GM23248 (cell line): ENCODE measurements around the gene LGALS3BP. TPM values are rescaled to one million over a fixed set of nuclear protein-coding genes. Genes with fewer than 3 reads are reported as not detected.

Experiments used
- DNase-seq: peaks from one replicate; pipeline ENCODE4 v3.0.0-alpha.2; 2015
- H2AFZ ChIP-seq: fragments of 200-600 bp; sonication (generic); 2 replicates; pipeline ENCODE4 v1.6.1; 2016; ENCODE audit warnings: antibody characterized with exemption
- H3F3A ChIP-seq: fragments of 200-600 bp; sonication (generic); 2 replicates; pipeline ENCODE4 v1.6.1; 2016; ENCODE audit warnings: mild to moderate bottlenecking, antibody characterized with exemption, mixed run types; ENCODE audit not compliant: insufficient read depth
- H3K27ac ChIP-seq: fragments of 200-600 bp; sonication (generic); 2 replicates; pipeline ENCODE4 v1.5.1; 2016; ENCODE audit warnings: mild to moderate bottlenecking
- H3K27me3 ChIP-seq: fragments of 200-600 bp; sonication (generic); replicated peaks from 2 replicates; pipeline ENCODE4 v1.6.1; 2016; ENCODE audit warnings: mild to moderate bottlenecking; ENCODE audit not compliant: insufficient read depth
- H3K36me3 ChIP-seq: fragments of 200-600 bp; sonication (generic); 2 replicates; pipeline ENCODE4 v1.6.1; 2016; ENCODE audit warnings: low read depth, mild to moderate bottlenecking
- H3K4me1 ChIP-seq: fragments of 200-600 bp; sonication (generic); 2 replicates; pipeline ENCODE4 v1.6.1; 2016; ENCODE audit warnings: mild to moderate bottlenecking; ENCODE audit not compliant: insufficient read depth
- H3K4me2 ChIP-seq: fragments of 200-600 bp; sonication (generic); one replicate; pipeline ENCODE4 v1.6.1; 2016; ENCODE audit warnings: mild to moderate bottlenecking; ENCODE audit not compliant: unreplicated experiment
- H3K4me3 ChIP-seq: fragments of 200-600 bp; sonication (generic); 2 replicates; pipeline ENCODE4 v1.5.1; 2016; ENCODE audit warnings: mild to moderate bottlenecking
- H3K79me2 ChIP-seq: fragments of 200-600 bp; sonication (generic); 2 replicates; pipeline ENCODE4 v1.6.1; 2016; ENCODE audit warnings: mild to moderate bottlenecking; ENCODE audit not compliant: insufficient read depth
- H3K9ac ChIP-seq: fragments of 200-600 bp; sonication (generic); 2 replicates; pipeline ENCODE4 v1.6.1; 2016; ENCODE audit warnings: mild to moderate bottlenecking
- H3K9me2 ChIP-seq: fragments of 200-600 bp; sonication (generic); 2 replicates; pipeline ENCODE4 v1.6.1; 2016; ENCODE audit warnings: mixed run types, mild to moderate bottlenecking, moderate library complexity; ENCODE audit not compliant: insufficient read depth
- H3K9me3 ChIP-seq: fragments of 200-600 bp; sonication (generic); one replicate; pipeline ENCODE4 v1.6.1; 2017; ENCODE audit warnings: low read depth
- H4K20me1 ChIP-seq: fragments of 200-600 bp; sonication (generic); 2 replicates; pipeline ENCODE4 v1.6.0; 2016; ENCODE audit not compliant: insufficient read depth
- EZH2 ChIP-seq: fragments of 200-600 bp; sonication (generic); IDR thresholded peaks from 2 replicates; pipeline ENCODE4 v1.6.1; 2018; ENCODE audit warnings: antibody characterized with exemption, mild to moderate bottlenecking; ENCODE audit not compliant: insufficient read depth, poor library complexity, severe bottlenecking
- EZH2phosphoT487 ChIP-seq: fragments of 200-600 bp; sonication (generic); IDR thresholded peaks from 2 replicates; pipeline ENCODE4 v1.6.1; 2018; ENCODE audit warnings: antibody characterized with exemption, moderate library complexity, mild to moderate bottlenecking, low read depth; ENCODE audit not compliant: insufficient read depth
- WGBS, 2 experiments: methylation state at CpG; one replicate each; pipeline ENCODE4 v1.1.6; 2015 to 2017; ENCODE audit warnings: low lambda C conversion rate in 2 of 2, low coverage in 1 of 2; ENCODE audit errors: missing lambda C conversion rate in 2 of 2; 5-methylcytosine and 5-hydroxymethylcytosine counted together
- in situ Hi-C: fragments of 300-500 bp; cut with MboI; formaldehyde crosslinking; loops from 2 replicates; pipeline ENCODE4 v1.15.0; 2020
- polyA plus RNA-seq: library from polyadenylated mRNA; unstranded; fragments of >200 nt; fragmentation: Nextera tagmentation; extraction: Ambion mirVana; gene quantifications from 2 replicates; pipeline ENCODE4 v1.2.1, GENCODE V29; 2016
- total RNA-seq: library from RNA; depleted of rRNA; stranded (reverse); fragments of >200 nt; shearing (Covaris generic); gene quantifications from 2 replicates; pipeline ENCODE4 v1.2.3, GENCODE V29; 2014; rRNA removed

Gene LGALS3BP
- total RNA-seq (8.3 and 8.8 TPM in 2 replicates), polyA plus RNA-seq (8.6 and 12.6 TPM in 2 replicates)

GRCh38 chr17:78979780-78980623 is at the start of gene LGALS3BP:
Gene LGALS3BP (minus strand): TSS chr17:78979923. CDS start chr17:78977191, 2,732 bp downstream.
- H3K4me2 ChIP-seq, result no peak within 1 kb of the TSS
- H3K9me3 ChIP-seq, result no peaks in the 10 kb centered on the region
- 73 to 79% methylated on average over 16 of the region's 16 CpGs for WGBS, 2 experiments
- H3K9me2 ChIP-seq, result no peaks in the 10 kb centered on the region
- H3K27me3 ChIP-seq, result no peaks in the 10 kb centered on the region
- in situ Hi-C loops, result loop anchor here (10.0 kb wide), 1 partner anchor 115 kb away; no protein-coding TSS in a partner anchor
- DNase-seq, result peak; percentile 39
- H3K4me3 ChIP-seq, result no peak within 1 kb of the TSS
- no peaks in the 10 kb centered on the region for H3K36me3 ChIP-seq
- H2AFZ ChIP-seq, result peak within 1 kb of the TSS; percentile 39; the same call in 1 of the 2 replicates
- no peak for TF ChIP-seq EZH2phosphoT487
- TF ChIP-seq EZH2, result no peak
- H3K4me1 ChIP-seq, result peaks cover 10% of the 10 kb centered on the region; the same call in 1 of the 2 replicates
- no peak within 1 kb of the TSS for H3K27ac ChIP-seq
- H3K9ac ChIP-seq, result no peak within 1 kb of the TSS
- H4K20me1 ChIP-seq, result no peaks in the 10 kb centered on the region
- no peaks in the 10 kb centered on the region for H3K79me2 ChIP-seq
- 0 out of 2 replicates have a peak, but pooled peaks cover 8% of the 10 kb centered on the region for H3F3A ChIP-seq

GRCh38 chr17:79028496-79029326 is 49.0 kb upstream of the LGALS3BP start:
- H3K36me3 ChIP-seq, result no peaks in the 10 kb centered on the region
- H3K27me3 ChIP-seq, result no peaks in the 10 kb centered on the region
- no peaks in the 10 kb centered on the region for H3K9me2 ChIP-seq
- in situ Hi-C loops, result no loop called here
- 85 to 86% methylated on average over 17 of the region's 17 CpGs for WGBS, 2 experiments
- H3K79me2 ChIP-seq, result no peaks in the 10 kb centered on the region
- peaks cover 39% of the 10 kb centered on the region for H3K4me1 ChIP-seq
- H3K4me3 ChIP-seq, result no peak overlapping the region
- H3K9me3 ChIP-seq, result no peaks in the 10 kb centered on the region
- H2AFZ ChIP-seq, result no peak overlapping the region
- no peak overlapping the region for H3K9ac ChIP-seq
- no peak overlapping the region for H3K27ac ChIP-seq
- DNase-seq, result peak; percentile 33
- no peak overlapping the region for H3K4me2 ChIP-seq
- no peaks in the 10 kb centered on the region for H4K20me1 ChIP-seq
- TF ChIP-seq EZH2, result no peak
- no peak for TF ChIP-seq EZH2phosphoT487
- H3F3A ChIP-seq, result 0 out of 2 replicates have a peak, but pooled peaks cover 4% of the 10 kb centered on the region

DNA sequence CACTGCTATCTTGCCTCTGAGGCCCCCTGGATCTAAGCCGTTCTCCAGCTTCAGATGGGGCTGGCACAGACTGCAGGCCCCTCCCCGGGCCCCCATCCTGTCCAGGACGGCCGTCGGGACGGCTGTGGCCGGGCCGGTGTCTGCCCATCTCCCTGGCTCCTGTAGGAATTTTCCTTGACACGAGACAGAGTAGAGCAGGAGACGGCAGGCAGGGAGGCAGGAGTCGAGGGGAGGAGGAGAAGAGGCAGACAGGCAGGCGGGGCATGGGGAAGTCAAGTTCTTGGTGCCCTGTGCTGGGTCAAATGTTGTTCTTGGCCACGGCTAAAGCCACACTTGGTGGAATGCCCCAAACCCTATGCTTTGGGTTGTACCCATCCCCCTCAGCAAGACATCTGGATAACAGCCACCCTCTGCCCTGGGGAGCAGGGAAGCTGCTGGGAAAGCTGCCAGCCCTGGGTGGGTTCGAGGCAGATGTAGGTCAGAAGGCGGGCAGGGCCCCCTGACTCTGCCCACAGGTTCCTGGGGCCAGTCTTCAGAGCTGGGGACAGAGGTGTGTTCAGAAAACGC is 48.3 kb upstream of the LGALS3BP start:
- no peaks in the 10 kb centered on the region for H3K9me3 ChIP-seq
- in situ Hi-C loops, result no loop called here
- WGBS, 2 experiments, result 25 to 27% methylated on average over 16 of the region's 16 CpGs
- no peak for TF ChIP-seq EZH2
- TF ChIP-seq EZH2phosphoT487, result no peak
- 0 out of 2 replicates have a peak overlapping the region, but pooled peaks have one; percentile 1 for H3K9ac ChIP-seq
- H3K9me2 ChIP-seq, result no peaks in the 10 kb centered on the region
- H3K4me3 ChIP-seq, result no peak overlapping the region
- 0 out of 2 replicates have a peak, but pooled peaks cover 4% of the 10 kb centered on the region for H3F3A ChIP-seq
- H3K36me3 ChIP-seq, result no peaks in the 10 kb centered on the region
- DNase-seq, result peak; percentile 37
- no peak overlapping the region for H2AFZ ChIP-seq
- no peaks in the 10 kb centered on the region for H3K27me3 ChIP-seq
- no peaks in the 10 kb centered on the region for H4K20me1 ChIP-seq
- no peaks in the 10 kb centered on the region for H3K79me2 ChIP-seq
- H3K4me1 ChIP-seq, result peaks cover 39% of the 10 kb centered on the region
- H3K27ac ChIP-seq, result no peak overlapping the region
- peak overlapping the region; percentile 56 for H3K4me2 ChIP-seq
